ENCODE results near the gene TEX38. TPM values are rescaled to one million over a fixed set of nuclear protein-coding genes. Genes with fewer than 3 reads are reported as not detected.

TEX38 gene
- total RNA-seq: not detected
- 0.11 TPM for polyA plus RNA-seq (2013, experiment 1 of 2)
- polyA plus RNA-seq (2013, experiment 2 of 2): 0.33 TPM
- 0 to 0.20 (median 0) reads per million in 172 experiments for total RNA-seq

DNA sequence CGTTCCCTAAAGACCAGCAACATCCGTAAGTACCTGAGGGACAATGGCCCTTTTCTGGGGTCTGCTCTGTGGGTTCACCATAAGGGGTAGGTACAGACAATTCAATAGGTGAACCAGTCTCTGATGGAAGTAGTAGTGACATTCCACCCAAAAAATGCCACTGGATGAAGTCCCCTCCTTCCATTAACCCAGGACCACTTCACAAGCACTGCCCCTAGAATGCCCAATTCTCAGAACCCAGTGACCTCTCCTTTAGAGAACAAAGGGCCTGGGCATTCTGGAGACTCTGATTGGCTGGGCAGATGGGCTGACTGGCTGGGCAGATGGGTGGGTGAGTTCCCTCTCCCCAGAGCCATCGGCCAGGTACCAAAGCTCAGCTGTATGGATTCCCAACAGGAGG, at the start of gene TEX38:
Gene TEX38 (plus strand): TSS at position 301 of the 400 bp plus-strand sequence. CDS start 81 bp downstream, at position 382.
- Mint-ChIP-seq H3K27ac (peak within 1 kb of the TSS; percentile 24), H3K36me3 (ENCODE audit: low read depth) (peaks cover 29% of the 10 kb centered on the region), H3K4me3 (no peak within 1 kb of the TSS), H3K27me3 (no peaks in the 10 kb centered on the region), H3K4me1 (ENCODE audit: low read depth) (peaks cover 29% of the 10 kb centered on the region), H3K9me3 (no peaks in the 10 kb centered on the region)
- H3K9me3 ChIP-seq (ENCODE audit: control insufficient read depth in 1 of 2, insufficient read depth in 1 of 2, low read length in 2 of 2): no peaks in the 10 kb centered on the region
- DNase-seq: no peak
- no peak within 1 kb of the TSS for H3K27ac ChIP-seq (ENCODE audit: low read depth in 1 of 2, low read length in 2 of 2)
- H3K27me3 ChIP-seq (ENCODE audit: control insufficient read depth in 1 of 2, insufficient read depth in 2 of 2, low read length in 2 of 2): no peaks in the 10 kb centered on the region
- ChIA-PET POLR2A (interaction anchor here (0.6 to 1.3 kb wide), 3 partner anchors 17 to 68 kb away, joined by 3 to 5 read pairs (median 3); partner anchors contain the start of gene MKNK1), CTCF (no interaction called here)
- TF ChIP-seq, protein P1, sequence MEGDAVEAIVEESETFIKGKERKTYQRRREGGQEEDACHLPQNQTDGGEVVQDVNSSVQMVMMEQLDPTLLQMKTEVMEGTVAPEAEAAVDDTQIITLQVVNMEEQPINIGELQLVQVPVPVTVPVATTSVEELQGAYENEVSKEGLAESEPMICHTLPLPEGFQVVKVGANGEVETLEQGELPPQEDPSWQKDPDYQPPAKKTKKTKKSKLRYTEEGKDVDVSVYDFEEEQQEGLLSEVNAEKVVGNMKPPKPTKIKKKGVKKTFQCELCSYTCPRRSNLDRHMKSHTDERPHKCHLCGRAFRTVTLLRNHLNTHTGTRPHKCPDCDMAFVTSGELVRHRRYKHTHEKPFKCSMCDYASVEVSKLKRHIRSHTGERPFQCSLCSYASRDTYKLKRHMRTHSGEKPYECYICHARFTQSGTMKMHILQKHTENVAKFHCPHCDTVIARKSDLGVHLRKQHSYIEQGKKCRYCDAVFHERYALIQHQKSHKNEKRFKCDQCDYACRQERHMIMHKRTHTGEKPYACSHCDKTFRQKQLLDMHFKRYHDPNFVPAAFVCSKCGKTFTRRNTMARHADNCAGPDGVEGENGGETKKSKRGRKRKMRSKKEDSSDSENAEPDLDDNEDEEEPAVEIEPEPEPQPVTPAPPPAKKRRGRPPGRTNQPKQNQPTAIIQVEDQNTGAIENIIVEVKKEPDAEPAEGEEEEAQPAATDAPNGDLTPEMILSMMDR (IDR thresholded peaks at IDR 0.05): no peak
- H3K36me3 ChIP-seq (ENCODE audit: insufficient read depth, low read length): peaks cover 10% of the 10 kb centered on the region
- intact Hi-C loops (cut with DNase I, micrococcal nuclease): no loop called here
- ATAC-seq (ENCODE audit: poor library complexity): no peak
- no peak within 1 kb of the TSS for H3K4me3 ChIP-seq (ENCODE audit: low read length)
- H3K4me1 ChIP-seq (ENCODE audit: insufficient read depth, low read length): peaks cover 19% of the 10 kb centered on the region

DNA sequence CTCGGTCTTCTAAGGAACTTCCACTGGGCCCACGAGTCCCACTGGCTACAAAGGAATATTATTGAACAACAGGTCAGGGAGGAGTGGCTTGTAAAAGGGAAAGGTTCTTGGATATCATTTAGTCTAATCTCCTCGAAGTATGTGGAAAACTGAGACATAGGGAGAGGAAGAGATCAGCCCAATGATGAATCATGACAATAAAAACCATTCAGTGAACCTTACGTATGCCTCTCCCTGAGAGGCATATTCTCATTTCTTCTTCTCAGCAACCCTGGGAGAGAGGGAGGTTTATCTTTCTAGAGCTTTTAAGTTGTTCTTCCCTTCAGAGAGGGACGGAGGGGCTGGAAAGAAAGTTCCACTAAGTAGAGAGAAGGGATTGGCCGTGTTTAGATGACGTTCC, 49.7 kb upstream of the TEX38 start:
- Mint-ChIP-seq H3K36me3 (ENCODE audit: low read depth) (no peaks in the 10 kb centered on the region), H3K4me1 (ENCODE audit: low read depth) (peaks cover 10% of the 10 kb centered on the region), H3K27ac (no peak overlapping the region), H3K9me3 (no peaks in the 10 kb centered on the region), H3K27me3 (no peaks in the 10 kb centered on the region), H3K4me3 (no peak overlapping the region)
- no peaks in the 10 kb centered on the region for H3K36me3 ChIP-seq (ENCODE audit: insufficient read depth, low read length)
- no peaks in the 10 kb centered on the region for H3K9me3 ChIP-seq (ENCODE audit: control insufficient read depth in 1 of 2, insufficient read depth in 1 of 2, low read length in 2 of 2)
- ChIA-PET POLR2A (interaction anchor here (0.9 to 1.6 kb wide), 2 partner anchors 8 to 18 kb away, joined by 3 to 6 read pairs; partner anchors contain the start of gene MKNK1), CTCF (no interaction called here)
- ATAC-seq (ENCODE audit: poor library complexity): no peak
- no peak for DNase-seq
- peaks cover 7% of the 10 kb centered on the region for H3K4me1 ChIP-seq (ENCODE audit: insufficient read depth, low read length)
- H3K27me3 ChIP-seq (ENCODE audit: control insufficient read depth in 1 of 2, insufficient read depth in 2 of 2, low read length in 2 of 2): no peaks in the 10 kb centered on the region
- no peak overlapping the region for H3K4me3 ChIP-seq (ENCODE audit: low read length)
- H3K27ac ChIP-seq (ENCODE audit: low read depth in 1 of 2, low read length in 2 of 2): no peak overlapping the region
- TF ChIP-seq, protein P1 (IDR thresholded peaks at IDR 0.05): no peak
- intact Hi-C loops (cut with DNase I, micrococcal nuclease): no loop called here

DNA sequence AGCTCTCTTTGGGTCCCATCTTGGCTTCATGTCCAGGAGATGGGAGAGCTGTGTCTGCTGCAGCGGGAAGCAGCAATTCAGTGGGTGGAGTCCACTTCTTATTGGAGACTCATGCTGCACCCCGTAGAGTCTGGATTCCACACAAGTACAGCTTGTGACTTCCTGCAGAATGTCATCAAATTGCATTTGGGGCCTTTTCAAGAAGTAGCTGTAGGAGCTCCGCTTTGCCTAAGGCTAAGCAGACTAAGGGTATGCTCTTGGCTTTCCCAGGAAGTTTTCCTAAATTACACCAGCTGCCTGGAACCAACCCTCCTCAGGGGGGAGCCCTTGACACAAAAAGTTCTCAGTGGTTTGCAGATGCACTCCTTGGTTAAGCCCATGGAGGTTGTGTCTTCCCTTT, 49.3 kb upstream of the TEX38 start:
- intact Hi-C loops (cut with DNase I, micrococcal nuclease): no loop called here
- no peak overlapping the region for H3K27ac Mint-ChIP-seq
- ChIA-PET POLR2A (interaction anchor here (0.9 to 1.6 kb wide), 2 partner anchors 8 to 18 kb away, joined by 3 to 6 read pairs; partner anchors contain the start of gene MKNK1), CTCF (no interaction called here)
- H3K27me3 Mint-ChIP-seq: no peaks in the 10 kb centered on the region
- H3K4me1 Mint-ChIP-seq (ENCODE audit: low read depth): peaks cover 6% of the 10 kb centered on the region
- H3K4me3 ChIP-seq (ENCODE audit: low read length): no peak overlapping the region
- no peaks in the 10 kb centered on the region for H3K9me3 Mint-ChIP-seq
- no peaks in the 10 kb centered on the region for H3K9me3 ChIP-seq (ENCODE audit: control insufficient read depth in 1 of 2, insufficient read depth in 1 of 2, low read length in 2 of 2)
- no peaks in the 10 kb centered on the region for H3K36me3 ChIP-seq (ENCODE audit: insufficient read depth, low read length)
- peaks cover 3% of the 10 kb centered on the region for H3K4me1 ChIP-seq (ENCODE audit: insufficient read depth, low read length)
- no peaks in the 10 kb centered on the region for H3K36me3 Mint-ChIP-seq (ENCODE audit: low read depth)
- no peak overlapping the region for H3K4me3 Mint-ChIP-seq
- H3K27me3 ChIP-seq (ENCODE audit: control insufficient read depth in 1 of 2, insufficient read depth in 2 of 2, low read length in 2 of 2): no peaks in the 10 kb centered on the region
- DNase-seq (no peak), ATAC-seq (ENCODE audit: poor library complexity) (no peak)
- TF ChIP-seq, protein P1 (IDR thresholded peaks at IDR 0.05): no peak
- H3K27ac ChIP-seq (ENCODE audit: low read depth in 1 of 2, low read length in 2 of 2): no peak overlapping the region

Data from CD4-positive, alpha-beta T cell (primary cell).